Endothelial cell of umbilical vein (primary cell): Measurements from ENCODE around the gene POR. TPM values are rescaled to one million over a fixed set of nuclear protein-coding genes. Genes with fewer than 3 reads are reported as not detected.

Experiments used
- BruUV-seq: library from RNA; stranded (reverse); fragments of 400-500 nt; replicated peaks from 2 replicates; lab custom pipeline; 2021; lab: Mats Ljungman, UMichigan
- CTCF ChIA-PET: fragments of 300-600, 350-600 bp; sonication (Branson Sonifier 250); formaldehyde crosslinking; loops from one replicate; lab custom pipeline; 2021; ENCODE audit warnings: antibody characterized with exemption, inconsistent platforms; lab: Charles Lee
- POLR2A ChIA-PET: fragments of 300-600, 350-600 bp; sonication (Branson Sonifier 250); formaldehyde crosslinking; loops from one replicate; lab custom pipeline; 2021; ENCODE audit warnings: antibody characterized with exemption, inconsistent platforms; lab: Charles Lee
- DNase-seq: peaks from one replicate; pipeline ENCODE4 v3.0.0-alpha.2; 2011; ENCODE audit warnings: low read depth, low spot score
- FAIRE-seq: peaks from 2 replicates; lab custom pipeline; 2011; peaks lifted over from hg19 to GRCh38; lab: Jason Lieb, UNC
- H2AFZ ChIP-seq: 2 replicates; pipeline ENCODE4 v1.6.0; 2012; ENCODE audit warnings: low read depth, low read length, control low read depth, inconsistent platforms
- H3K27ac ChIP-seq: 2 replicates; pipeline ENCODE4 v1.5.1; 2011; ENCODE audit warnings: low read depth, mild to moderate bottlenecking, control low read depth, low read length, moderate library complexity; ENCODE audit not compliant: insufficient read depth
- H3K27me3 ChIP-seq, 2 experiments: 2 replicates each; pipeline versions ENCODE4 v1.6.0 to v1.6.1; 2011; ENCODE audit warnings: low read length in 2 of 2, mixed read lengths in 1 of 2; ENCODE audit not compliant: control insufficient read depth in 2 of 2, insufficient read depth in 2 of 2
- H3K36me3 ChIP-seq, 2 experiments: 2 replicates in 1 of 2; 3 replicates in 1 of 2; pipeline ENCODE4 v1.5.1; 2011; ENCODE audit warnings: low read length in 2 of 2, mild to moderate bottlenecking in 1 of 2, moderate library complexity in 1 of 2; ENCODE audit not compliant: control insufficient read depth in 2 of 2, insufficient read depth in 2 of 2; ENCODE audit errors: extremely low read depth in 1 of 2
- H3K4me1 ChIP-seq: 3 replicates; pipeline ENCODE4 v1.5.1; 2011; ENCODE audit warnings: mild to moderate bottlenecking, low read length; ENCODE audit not compliant: control insufficient read depth, insufficient read depth; ENCODE audit errors: extremely low read depth
- H3K4me2 ChIP-seq: 2 replicates; pipeline ENCODE4 v1.6.1; 2011; ENCODE audit warnings: low read length, control low read depth, mixed read lengths; ENCODE audit not compliant: insufficient read depth
- H3K4me3 ChIP-seq, 3 experiments: fragments of 200-600 bp in 1 of 3; sonication (generic), shearing (Covaris generic) in 1 of 3; replicated peaks in 1 of 3; 2 replicates each; pipeline ENCODE4 v1.5.1; 2011 to 2016; ENCODE audit warnings: control low read depth in 3 of 3, low read length in 3 of 3, mild to moderate bottlenecking in 2 of 3, inconsistent platforms in 1 of 3, low read depth in 1 of 3, moderate library complexity in 1 of 3; ENCODE audit not compliant: insufficient read depth in 1 of 3
- H3K79me2 ChIP-seq: 2 replicates; pipeline ENCODE4 v1.6.0; 2012; ENCODE audit warnings: low read length, inconsistent platforms; ENCODE audit not compliant: control insufficient read depth, insufficient read depth
- H3K9ac ChIP-seq: replicated peaks from 2 replicates; pipeline ENCODE3; 2011; ENCODE audit warnings: low read length, control low read depth; ENCODE audit not compliant: insufficient read depth; ENCODE audit errors: extremely low read depth
- H3K9me1 ChIP-seq: replicated peaks from 3 replicates; pipeline ENCODE4 v1.6.0; 2011; ENCODE audit warnings: mild to moderate bottlenecking, low read length; ENCODE audit not compliant: control insufficient read depth, insufficient read depth; ENCODE audit errors: extremely low read depth
- H3K9me3 ChIP-seq: replicated peaks from 2 replicates; pipeline ENCODE4 v1.5.1; 2012; ENCODE audit warnings: low read length, inconsistent platforms; ENCODE audit not compliant: control insufficient read depth, insufficient read depth
- H4K20me1 ChIP-seq: replicated peaks from 2 replicates; pipeline ENCODE3; 2011; ENCODE audit warnings: mild to moderate bottlenecking, low read length; ENCODE audit not compliant: control insufficient read depth, insufficient read depth; ENCODE audit errors: extremely low read depth
- EZH2 ChIP-seq: IDR thresholded peaks from 2 replicates; pipeline ENCODE4 v1.6.1; 2012; ENCODE audit warnings: borderline replicate concordance, low read depth, mild to moderate bottlenecking, moderate library complexity, low read length, inconsistent platforms; ENCODE audit not compliant: severe bottlenecking
- GATA2 ChIP-seq: IDR thresholded peaks from 2 replicates; pipeline ENCODE4 v1.7.0; 2011; ENCODE audit warnings: low read depth, mild to moderate bottlenecking, moderate library complexity, mixed read lengths, low read length; ENCODE audit not compliant: insufficient read length, insufficient read depth
- JUN ChIP-seq: IDR thresholded peaks from 2 replicates; pipeline ENCODE4 v1.6.1; 2011; ENCODE audit warnings: borderline replicate concordance, low read depth; ENCODE audit not compliant: insufficient read length, insufficient read depth
- POLR2A ChIP-seq: IDR thresholded peaks from 2 replicates; pipeline ENCODE4 v1.6.1; 2012; ENCODE audit warnings: low read depth, mild to moderate bottlenecking, control low read depth, low read length
- POLR2AphosphoS5 ChIP-seq: IDR thresholded peaks from 2 replicates; pipeline ENCODE4 v1.6.1; 2012; ENCODE audit warnings: low read depth, mild to moderate bottlenecking, control low read depth, low read length, moderate library complexity; ENCODE audit not compliant: insufficient read depth
- dilution Hi-C: fragments of 300-500 bp; cut with MboI; formaldehyde crosslinking; loops from one replicate; pipeline ENCODE4 v1.15.0; 2019; ENCODE audit warnings: low sequenced_read_pairs; ENCODE audit not compliant: extremely low pct_ligation_motif_present
- intact Hi-C: fragments of 100-400 bp; cut with micrococcal nuclease; formaldehyde crosslinking; loops from one replicate; pipeline ENCODE4 v1.10.0; 2022
- polyA plus RNA-seq, 4 experiments: library from polyadenylated mRNA; depleted of rRNA in 3 of 4; stranded (reverse) in 3 of 4; unstranded in 1 of 4; fragments of >200 nt; gene quantifications; 2 replicates each; pipeline versions ENCODE4 v1.2.1 to v1.2.3, GENCODE V29; 2011 to 2012; ENCODE audit warnings: missing spikeins in 1 of 4
- total RNA-seq: library from RNA; stranded (reverse); gene quantifications from 2 replicates; pipeline ENCODE4 v1.2.3, GENCODE V29; 2021
- TF ChIP-seq, protein P1 (sequence below): IDR thresholded peaks from 2 replicates; pipeline ENCODE4 v1.6.1; 2011; ENCODE audit not compliant: insufficient read depth, insufficient read length
- TF ChIP-seq, protein P2 (sequence below), 2 donors: IDR thresholded peaks; 1 replicate in 1 of 2; 2 replicates in 1 of 2; pipeline ENCODE4 v1.5.1; 2011; ENCODE audit warnings: low read length in 2 of 2, mild to moderate bottlenecking in 2 of 2, moderate library complexity in 2 of 2, control low read depth in 1 of 2, inconsistent platforms in 1 of 2, low read depth in 1 of 2; ENCODE audit not compliant: insufficient read depth in 1 of 2; ENCODE audit errors: extremely low read depth in 1 of 2

The POR gene
- total and polyA plus RNA-seq, 2 donors (not counting 3 experiments of a cell fraction or from before 2014, with no cell fraction given): 59.5 to 73.6 TPM

DNA sequence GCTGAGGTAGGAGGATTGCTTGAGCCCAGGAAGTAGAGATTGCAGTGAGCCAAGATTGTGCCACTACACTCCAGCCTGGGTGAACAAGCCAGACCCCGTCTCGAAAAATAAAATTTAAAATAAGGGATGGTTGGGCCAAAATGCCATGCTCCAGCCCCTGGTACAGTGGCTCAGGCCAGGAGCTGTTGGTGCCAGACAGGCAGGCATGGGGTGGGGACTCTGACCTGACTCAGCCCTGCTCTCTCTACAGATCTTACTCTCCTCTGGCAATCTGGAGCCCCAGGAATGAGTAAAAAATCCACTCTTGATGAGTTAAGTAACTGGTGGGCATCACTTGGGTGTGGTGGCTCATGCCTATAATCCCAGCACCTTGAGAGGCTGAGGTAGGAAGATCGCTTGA lies 87.9 kb downstream of the POR start:
- H3K79me2 ChIP-seq: no peaks in the 10 kb centered on the region
- DNase-seq (no peak), FAIRE-seq (no peak)
- no peaks in the 10 kb centered on the region for H3K9me1 ChIP-seq
- H3K9ac ChIP-seq: no peak overlapping the region
- H3K36me3 ChIP-seq: peaks cover 0 to 20% of the 10 kb centered on the region in 2 experiments
- H3K9me3 ChIP-seq: no peaks in the 10 kb centered on the region
- no TSS peak for BruUV-seq
- CTCF ChIA-PET: interaction anchor here (1.9 kb wide), 1 partner anchor 17 kb away, joined by 7 read pairs; no protein-coding TSS in a partner anchor
- POLR2A ChIA-PET: no interaction called here
- H4K20me1 ChIP-seq: no peaks in the 10 kb centered on the region
- H3K27me3 ChIP-seq: no peaks in the 10 kb centered on the region
- TF ChIP-seq EZH2 (no peak), GATA2 (no peak), POLR2AphosphoS5 (no peak), POLR2A (no peak), JUN (no peak)
- TF ChIP-seq, protein P1, sequence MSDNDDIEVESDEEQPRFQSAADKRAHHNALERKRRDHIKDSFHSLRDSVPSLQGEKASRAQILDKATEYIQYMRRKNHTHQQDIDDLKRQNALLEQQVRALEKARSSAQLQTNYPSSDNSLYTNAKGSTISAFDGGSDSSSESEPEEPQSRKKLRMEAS: no peak
- TF ChIP-seq, protein P2, sequence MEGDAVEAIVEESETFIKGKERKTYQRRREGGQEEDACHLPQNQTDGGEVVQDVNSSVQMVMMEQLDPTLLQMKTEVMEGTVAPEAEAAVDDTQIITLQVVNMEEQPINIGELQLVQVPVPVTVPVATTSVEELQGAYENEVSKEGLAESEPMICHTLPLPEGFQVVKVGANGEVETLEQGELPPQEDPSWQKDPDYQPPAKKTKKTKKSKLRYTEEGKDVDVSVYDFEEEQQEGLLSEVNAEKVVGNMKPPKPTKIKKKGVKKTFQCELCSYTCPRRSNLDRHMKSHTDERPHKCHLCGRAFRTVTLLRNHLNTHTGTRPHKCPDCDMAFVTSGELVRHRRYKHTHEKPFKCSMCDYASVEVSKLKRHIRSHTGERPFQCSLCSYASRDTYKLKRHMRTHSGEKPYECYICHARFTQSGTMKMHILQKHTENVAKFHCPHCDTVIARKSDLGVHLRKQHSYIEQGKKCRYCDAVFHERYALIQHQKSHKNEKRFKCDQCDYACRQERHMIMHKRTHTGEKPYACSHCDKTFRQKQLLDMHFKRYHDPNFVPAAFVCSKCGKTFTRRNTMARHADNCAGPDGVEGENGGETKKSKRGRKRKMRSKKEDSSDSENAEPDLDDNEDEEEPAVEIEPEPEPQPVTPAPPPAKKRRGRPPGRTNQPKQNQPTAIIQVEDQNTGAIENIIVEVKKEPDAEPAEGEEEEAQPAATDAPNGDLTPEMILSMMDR (IDR thresholded peaks at IDR 0.05; ENCODE audit: extremely low read depth in 1 of 2, insufficient read depth in 1 of 2, low read depth in 1 of 2, low read length in 2 of 2): no peak
- H3K27ac ChIP-seq: no peak overlapping the region
- H3K4me1 ChIP-seq: no peaks in the 10 kb centered on the region
- H3K4me2 ChIP-seq: no peak overlapping the region
- dilution Hi-C loops (no loop called here), intact Hi-C loops (no loop called here)
- H3K4me3 ChIP-seq: no peak overlapping the region
- H2AFZ ChIP-seq: no peak overlapping the region
